SU-DHL-6 (cell line): ENCODE data around the gene PGF.

ENCODE experiments used
- H2AFZ ChIP-seq: fragments of 200-600 bp; sonication (generic); 2 replicates; pipeline ENCODE4 v1.6.1; 2014; ENCODE audit warnings: low read depth, mild to moderate bottlenecking, moderate library complexity, mixed read lengths, antibody characterized with exemption, low read length; ENCODE audit not compliant: severe bottlenecking
- H3F3A ChIP-seq: fragments of 200-600 bp; shearing (Covaris generic); 2 replicates; pipeline ENCODE4 v1.6.0; 2016; ENCODE audit warnings: antibody characterized with exemption, mild to moderate bottlenecking; ENCODE audit not compliant: insufficient read depth
- H3K27ac ChIP-seq: fragments of 200-600 bp; sonication (generic); 2 replicates; pipeline ENCODE4 v1.5.1; 2016; ENCODE audit warnings: low read depth, mild to moderate bottlenecking, low read length, moderate library complexity, mixed read lengths
- H3K27me3 ChIP-seq: fragments of 200-600 bp; sonication (generic), shearing (Covaris generic); 2 replicates; pipeline ENCODE4 v1.6.0; 2014; ENCODE audit warnings: mild to moderate bottlenecking, low read length
- H3K36me3 ChIP-seq: fragments of 200-600 bp; sonication (generic); 2 replicates; pipeline ENCODE4 v1.6.1; 2014; ENCODE audit warnings: mild to moderate bottlenecking, low read length, mixed read lengths
- H3K4me2 ChIP-seq: fragments of 300-600, 200-600 bp; shearing (Covaris generic), sonication (generic); 2 replicates; pipeline ENCODE4 v1.6.0; 2014; ENCODE audit warnings: low read length, low read depth, mild to moderate bottlenecking; ENCODE audit not compliant: poor library complexity, severe bottlenecking
- H3K4me3 ChIP-seq: fragments of 200-600 bp; sonication (generic); 2 replicates; pipeline ENCODE4 v1.5.1; 2014; ENCODE audit warnings: antibody characterized with exemption, low read length, mild to moderate bottlenecking, mixed read lengths; ENCODE audit not compliant: insufficient read depth, poor library complexity, severe bottlenecking
- H3K79me2 ChIP-seq: fragments of 200-600 bp; sonication (generic); 2 replicates; pipeline ENCODE4 v1.6.1; 2014; ENCODE audit warnings: mild to moderate bottlenecking, low read length, moderate library complexity; ENCODE audit not compliant: insufficient read depth
- H3K9ac ChIP-seq: fragments of 200-600 bp; sonication (generic); 2 replicates; pipeline ENCODE4 v1.7.0; 2014; ENCODE audit warnings: mild to moderate bottlenecking, low read length
- H3K9me2 ChIP-seq: fragments of 200-600 bp; sonication (generic); replicated peaks from 2 replicates; pipeline ENCODE4 v1.6.1; 2014; ENCODE audit warnings: low read length; ENCODE audit not compliant: insufficient read depth
- H3K9me3 ChIP-seq: fragments of 200-600 bp; sonication (generic); 2 replicates; pipeline ENCODE4 v1.6.1; 2014; ENCODE audit warnings: low read length, mixed read lengths; ENCODE audit not compliant: insufficient read depth
- H4K20me1 ChIP-seq: fragments of 200-600 bp; sonication (generic); 2 replicates; pipeline ENCODE4 v1.6.1; 2014; ENCODE audit warnings: low read depth, mild to moderate bottlenecking, antibody characterized with exemption, low read length, moderate library complexity, mixed read lengths
- EZH2phosphoT487 ChIP-seq: fragments of 200-600 bp; sonication (generic), shearing (Covaris generic); conservative IDR thresholded peaks from 2 replicates; pipeline ENCODE4 v1.6.1; 2018; ENCODE audit warnings: mild to moderate bottlenecking, antibody characterized with exemption, low read length, moderate library complexity, mixed read lengths
- TF ChIP-seq, protein P1 (sequence below): fragments of 200-600 bp; sonication (generic); IDR thresholded peaks from one replicate; pipeline ENCODE4 v1.5.1; 2017; ENCODE audit warnings: antibody characterized with exemption, mild to moderate bottlenecking, low read length, moderate library complexity; ENCODE audit not compliant: insufficient read depth, poor library complexity, severe bottlenecking

Gene PGF

GRCh38 chr14:74949191-74949601, 6.2 kb downstream of the PGF start:
- no peaks in the 10 kb centered on the region for H4K20me1 ChIP-seq
- no peaks in the 10 kb centered on the region for H3K79me2 ChIP-seq
- no peak overlapping the region for H3K4me3 ChIP-seq
- TF ChIP-seq EZH2phosphoT487: no peak
- TF ChIP-seq, protein P1, sequence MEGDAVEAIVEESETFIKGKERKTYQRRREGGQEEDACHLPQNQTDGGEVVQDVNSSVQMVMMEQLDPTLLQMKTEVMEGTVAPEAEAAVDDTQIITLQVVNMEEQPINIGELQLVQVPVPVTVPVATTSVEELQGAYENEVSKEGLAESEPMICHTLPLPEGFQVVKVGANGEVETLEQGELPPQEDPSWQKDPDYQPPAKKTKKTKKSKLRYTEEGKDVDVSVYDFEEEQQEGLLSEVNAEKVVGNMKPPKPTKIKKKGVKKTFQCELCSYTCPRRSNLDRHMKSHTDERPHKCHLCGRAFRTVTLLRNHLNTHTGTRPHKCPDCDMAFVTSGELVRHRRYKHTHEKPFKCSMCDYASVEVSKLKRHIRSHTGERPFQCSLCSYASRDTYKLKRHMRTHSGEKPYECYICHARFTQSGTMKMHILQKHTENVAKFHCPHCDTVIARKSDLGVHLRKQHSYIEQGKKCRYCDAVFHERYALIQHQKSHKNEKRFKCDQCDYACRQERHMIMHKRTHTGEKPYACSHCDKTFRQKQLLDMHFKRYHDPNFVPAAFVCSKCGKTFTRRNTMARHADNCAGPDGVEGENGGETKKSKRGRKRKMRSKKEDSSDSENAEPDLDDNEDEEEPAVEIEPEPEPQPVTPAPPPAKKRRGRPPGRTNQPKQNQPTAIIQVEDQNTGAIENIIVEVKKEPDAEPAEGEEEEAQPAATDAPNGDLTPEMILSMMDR: no peak
- no peak overlapping the region for H2AFZ ChIP-seq
- H3K4me2 ChIP-seq: no peak overlapping the region
- no peaks in the 10 kb centered on the region for H3K27me3 ChIP-seq
- H3K9ac ChIP-seq: no peak overlapping the region
- H3K36me3 ChIP-seq: no peaks in the 10 kb centered on the region
- no peaks in the 10 kb centered on the region for H3F3A ChIP-seq
- H3K9me3 ChIP-seq: no peaks in the 10 kb centered on the region
- H3K9me2 ChIP-seq: no peaks in the 10 kb centered on the region
- no peak overlapping the region for H3K27ac ChIP-seq

GRCh38 chr14:74948228-74949175, 6.9 kb downstream of the PGF start:
- Histone ChIP-seq H3K9me3 (no peaks in the 10 kb centered on the region), H3K79me2 (no peaks in the 10 kb centered on the region), H3F3A (0 out of 2 replicates have a peak, but pooled peaks cover under 1% of the 10 kb centered on the region), H3K9me2 (no peaks in the 10 kb centered on the region), H3K4me3 (no peak overlapping the region), H3K4me2 (no peak overlapping the region), H4K20me1 (no peaks in the 10 kb centered on the region), H3K9ac (no peak overlapping the region), H2AFZ (no peak overlapping the region), H3K27ac (no peak overlapping the region), H3K27me3 (no peaks in the 10 kb centered on the region), H3K36me3 (no peaks in the 10 kb centered on the region)
- TF ChIP-seq EZH2phosphoT487: no peak
- TF ChIP-seq, protein P1: no peak

DNA sequence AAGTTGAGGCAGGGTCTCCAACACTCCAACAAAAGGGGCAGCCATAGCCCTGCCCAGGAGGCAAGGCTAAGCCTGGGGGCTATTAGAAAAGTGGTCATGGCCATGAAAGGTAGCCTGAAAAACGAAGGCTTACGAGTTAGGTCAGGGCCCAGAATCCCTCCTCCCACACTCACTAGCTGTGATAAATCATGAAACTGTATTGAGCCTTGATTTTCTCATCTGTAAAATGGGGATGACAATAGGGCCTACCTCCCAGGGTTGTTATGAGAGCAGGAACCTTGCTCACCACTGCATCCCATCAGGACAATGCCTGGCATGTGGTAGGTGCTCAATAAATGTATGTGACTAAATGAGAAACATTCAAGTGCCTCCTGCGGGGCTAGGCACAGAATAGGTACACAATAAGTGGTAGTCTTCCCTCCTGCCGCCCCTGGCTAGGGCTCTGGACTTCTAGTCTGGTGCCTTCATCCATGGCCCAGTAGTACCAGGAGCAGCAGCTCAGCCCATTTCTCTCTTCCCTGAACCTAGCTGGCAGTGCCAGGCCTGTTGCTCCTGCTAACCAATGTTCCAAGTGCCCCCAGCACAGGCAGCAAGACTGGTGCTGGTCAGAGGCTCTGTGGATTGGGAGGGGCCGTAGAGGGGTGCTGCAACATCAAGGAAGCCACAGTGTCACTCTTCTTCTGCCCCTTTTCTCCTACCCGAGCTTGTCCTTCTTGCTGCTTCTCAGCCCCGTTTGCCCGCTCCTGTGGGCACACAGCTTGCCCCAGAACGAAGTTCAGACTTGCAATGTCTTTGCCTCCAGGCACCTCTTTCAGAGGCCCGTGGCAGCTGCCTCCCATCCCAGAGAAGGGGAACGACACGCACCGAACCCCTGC, 7.8 kb downstream of the PGF start:
- H3K4me2 ChIP-seq: no peak overlapping the region

More for the DNA sequence above, 7.8 kb downstream of the PGF start:
- no peaks in the 10 kb centered on the region for H3K27me3 ChIP-seq
- H3K9ac ChIP-seq: no peak overlapping the region
- H3K36me3 ChIP-seq: no peaks in the 10 kb centered on the region
- no peak overlapping the region for H3K27ac ChIP-seq
- H3K9me3 ChIP-seq: no peaks in the 10 kb centered on the region
- no peak overlapping the region for H2AFZ ChIP-seq
- TF ChIP-seq EZH2phosphoT487: no peak
- TF ChIP-seq, protein P1: no peak
- H3F3A ChIP-seq: peaks cover 6% of the 10 kb centered on the region; the same call in 1 of the 2 replicates
- no peaks in the 10 kb centered on the region for H3K9me2 ChIP-seq
- no peaks in the 10 kb centered on the region for H4K20me1 ChIP-seq
- no peak overlapping the region for H3K4me3 ChIP-seq
- no peaks in the 10 kb centered on the region for H3K79me2 ChIP-seq
